Endothelial cell of umbilical vein (primary cell): ENCODE results near the gene CELF2. TPM values are rescaled to one million over a fixed set of nuclear protein-coding genes. Genes with fewer than 3 reads are reported as not detected.

Experiments
- BruUV-seq: library from RNA; stranded (reverse); fragments of 400-500 nt; replicated peaks from 2 replicates; lab custom pipeline; 2021; lab: Mats Ljungman, UMichigan
- CTCF ChIA-PET: fragments of 300-600, 350-600 bp; sonication (Branson Sonifier 250); formaldehyde crosslinking; loops from one replicate; lab custom pipeline; 2021; ENCODE audit warnings: antibody characterized with exemption, inconsistent platforms; lab: Charles Lee
- POLR2A ChIA-PET: fragments of 300-600, 350-600 bp; sonication (Branson Sonifier 250); formaldehyde crosslinking; loops from one replicate; lab custom pipeline; 2021; ENCODE audit warnings: antibody characterized with exemption, inconsistent platforms; lab: Charles Lee
- DNase-seq: peaks from one replicate; pipeline ENCODE4 v3.0.0-alpha.2; 2011; ENCODE audit warnings: low read depth, low spot score
- FAIRE-seq: peaks from 2 replicates; lab custom pipeline; 2011; peaks lifted over from hg19 to GRCh38; lab: Jason Lieb, UNC
- H2AFZ ChIP-seq: 2 replicates; pipeline ENCODE4 v1.6.0; 2012; ENCODE audit warnings: low read depth, low read length, control low read depth, inconsistent platforms
- H3K27ac ChIP-seq: 2 replicates; pipeline ENCODE4 v1.5.1; 2011; ENCODE audit warnings: low read depth, mild to moderate bottlenecking, control low read depth, low read length, moderate library complexity; ENCODE audit not compliant: insufficient read depth
- H3K27me3 ChIP-seq, 2 experiments: 2 replicates each; pipeline versions ENCODE4 v1.6.0 to v1.6.1; 2011; ENCODE audit warnings: low read length in 2 of 2, mixed read lengths in 1 of 2; ENCODE audit not compliant: control insufficient read depth in 2 of 2, insufficient read depth in 2 of 2
- H3K36me3 ChIP-seq, 2 experiments: 2 replicates in 1 of 2; 3 replicates in 1 of 2; pipeline ENCODE4 v1.5.1; 2011; ENCODE audit warnings: low read length in 2 of 2, mild to moderate bottlenecking in 1 of 2, moderate library complexity in 1 of 2; ENCODE audit not compliant: control insufficient read depth in 2 of 2, insufficient read depth in 2 of 2; ENCODE audit errors: extremely low read depth in 1 of 2
- H3K4me1 ChIP-seq: 3 replicates; pipeline ENCODE4 v1.5.1; 2011; ENCODE audit warnings: mild to moderate bottlenecking, low read length; ENCODE audit not compliant: control insufficient read depth, insufficient read depth; ENCODE audit errors: extremely low read depth
- H3K4me2 ChIP-seq: 2 replicates; pipeline ENCODE4 v1.6.1; 2011; ENCODE audit warnings: low read length, control low read depth, mixed read lengths; ENCODE audit not compliant: insufficient read depth
- H3K4me3 ChIP-seq, 3 experiments: fragments of 200-600 bp in 1 of 3; sonication (generic), shearing (Covaris generic) in 1 of 3; replicated peaks in 1 of 3; 2 replicates each; pipeline ENCODE4 v1.5.1; 2011 to 2016; ENCODE audit warnings: control low read depth in 3 of 3, low read length in 3 of 3, mild to moderate bottlenecking in 2 of 3, inconsistent platforms in 1 of 3, low read depth in 1 of 3, moderate library complexity in 1 of 3; ENCODE audit not compliant: insufficient read depth in 1 of 3
- H3K79me2 ChIP-seq: 2 replicates; pipeline ENCODE4 v1.6.0; 2012; ENCODE audit warnings: low read length, inconsistent platforms; ENCODE audit not compliant: control insufficient read depth, insufficient read depth
- H3K9ac ChIP-seq: replicated peaks from 2 replicates; pipeline ENCODE3; 2011; ENCODE audit warnings: low read length, control low read depth; ENCODE audit not compliant: insufficient read depth; ENCODE audit errors: extremely low read depth
- H3K9me1 ChIP-seq: replicated peaks from 3 replicates; pipeline ENCODE4 v1.6.0; 2011; ENCODE audit warnings: mild to moderate bottlenecking, low read length; ENCODE audit not compliant: control insufficient read depth, insufficient read depth; ENCODE audit errors: extremely low read depth
- H3K9me3 ChIP-seq: replicated peaks from 2 replicates; pipeline ENCODE4 v1.5.1; 2012; ENCODE audit warnings: low read length, inconsistent platforms; ENCODE audit not compliant: control insufficient read depth, insufficient read depth
- H4K20me1 ChIP-seq: replicated peaks from 2 replicates; pipeline ENCODE3; 2011; ENCODE audit warnings: mild to moderate bottlenecking, low read length; ENCODE audit not compliant: control insufficient read depth, insufficient read depth; ENCODE audit errors: extremely low read depth
- CTCF ChIP-seq, 2 donors: IDR thresholded peaks; 1 replicate in 1 of 2; 2 replicates in 1 of 2; pipeline ENCODE4 v1.5.1; 2011; ENCODE audit warnings: low read length in 2 of 2, mild to moderate bottlenecking in 2 of 2, moderate library complexity in 2 of 2, control low read depth in 1 of 2, inconsistent platforms in 1 of 2, low read depth in 1 of 2; ENCODE audit not compliant: insufficient read depth in 1 of 2; ENCODE audit errors: extremely low read depth in 1 of 2
- EZH2 ChIP-seq: IDR thresholded peaks from 2 replicates; pipeline ENCODE4 v1.6.1; 2012; ENCODE audit warnings: borderline replicate concordance, low read depth, mild to moderate bottlenecking, moderate library complexity, low read length, inconsistent platforms; ENCODE audit not compliant: severe bottlenecking
- FOS ChIP-seq: IDR thresholded peaks from 2 replicates; pipeline ENCODE4 v1.6.1; 2011; ENCODE audit warnings: mild to moderate bottlenecking, low read length, moderate library complexity, borderline replicate concordance; ENCODE audit not compliant: insufficient read depth
- GATA2 ChIP-seq: IDR thresholded peaks from 2 replicates; pipeline ENCODE4 v1.7.0; 2011; ENCODE audit warnings: low read depth, mild to moderate bottlenecking, moderate library complexity, mixed read lengths, low read length; ENCODE audit not compliant: insufficient read length, insufficient read depth
- JUN ChIP-seq: IDR thresholded peaks from 2 replicates; pipeline ENCODE4 v1.6.1; 2011; ENCODE audit warnings: borderline replicate concordance, low read depth; ENCODE audit not compliant: insufficient read length, insufficient read depth
- MAX ChIP-seq: IDR thresholded peaks from 2 replicates; pipeline ENCODE4 v1.6.1; 2011; ENCODE audit not compliant: insufficient read depth, insufficient read length
- MYC ChIP-seq: IDR thresholded peaks from one replicate; pipeline ENCODE4 v1.6.1; 2011; ENCODE audit warnings: mild to moderate bottlenecking, low read depth, low read length
- POLR2A ChIP-seq: IDR thresholded peaks from 2 replicates; pipeline ENCODE4 v1.6.1; 2012; ENCODE audit warnings: low read depth, mild to moderate bottlenecking, control low read depth, low read length
- POLR2AphosphoS5 ChIP-seq: IDR thresholded peaks from 2 replicates; pipeline ENCODE4 v1.6.1; 2012; ENCODE audit warnings: low read depth, mild to moderate bottlenecking, control low read depth, low read length, moderate library complexity; ENCODE audit not compliant: insufficient read depth
- dilution Hi-C: fragments of 300-500 bp; cut with MboI; formaldehyde crosslinking; loops from one replicate; pipeline ENCODE4 v1.15.0; 2019; ENCODE audit warnings: low sequenced_read_pairs; ENCODE audit not compliant: extremely low pct_ligation_motif_present
- intact Hi-C: fragments of 100-400 bp; cut with micrococcal nuclease; formaldehyde crosslinking; loops from one replicate; pipeline ENCODE4 v1.10.0; 2022
- polyA plus RNA-seq, 4 experiments: library from polyadenylated mRNA; depleted of rRNA in 3 of 4; stranded (reverse) in 3 of 4; unstranded in 1 of 4; fragments of >200 nt; gene quantifications; 2 replicates each; pipeline versions ENCODE4 v1.2.1 to v1.2.3, GENCODE V29; 2011 to 2012; ENCODE audit warnings: missing spikeins in 1 of 4
- total RNA-seq: library from RNA; stranded (reverse); gene quantifications from 2 replicates; pipeline ENCODE4 v1.2.3, GENCODE V29; 2021

CELF2 gene
- total and polyA plus RNA-seq, 2 donors (not counting 3 experiments of a cell fraction or from before 2014, with no cell fraction given) = 21.6 to 42.6 TPM

GRCh38 chr10:11245095-11245479 lies 227.4 kb downstream of the CELF2 start:
- Histone ChIP-seq H3K4me3 (no peak overlapping the region), H3K4me1 (no peaks in the 10 kb centered on the region), H3K9me1 (no peaks in the 10 kb centered on the region), H3K9me3 (no peaks in the 10 kb centered on the region), H3K79me2 (no peaks in the 10 kb centered on the region), H3K27ac (no peak overlapping the region), H4K20me1 (no peaks in the 10 kb centered on the region), H3K36me3 (no peaks in the 10 kb centered on the region), H3K9ac (no peak overlapping the region), H2AFZ (no peak overlapping the region), H3K27me3 (no peaks in the 10 kb centered on the region), H3K4me2 (no peak overlapping the region)
- dilution Hi-C loops (no loop called here), intact Hi-C loops (no loop called here)
- no TSS peak for BruUV-seq
- POLR2A ChIA-PET = no interaction called here
- FAIRE-seq (no peak), DNase-seq (no peak)
- TF ChIP-seq POLR2A = no peak
- no peak for TF ChIP-seq CTCF (IDR thresholded peaks at IDR 0.05; ENCODE audit: extremely low read depth in 1 of 2, insufficient read depth in 1 of 2, low read depth in 1 of 2, low read length in 2 of 2)
- TF ChIP-seq GATA2 = no peak
- TF ChIP-seq FOS = no peak
- no peak for TF ChIP-seq JUN
- TF ChIP-seq MAX = no peak
- no peak for TF ChIP-seq POLR2AphosphoS5
- no peak for TF ChIP-seq MYC
- TF ChIP-seq EZH2 = no peak
- CTCF ChIA-PET = no interaction called here
